ENCODE measurements around the gene MBP. TPM values are rescaled to one million over a fixed set of nuclear protein-coding genes. Genes with fewer than 3 reads are reported as not detected.

Gene MBP
- total and polyA plus RNA-seq, 3 experiments from 2014 or later = 59.5 to 196 (median 60.0) TPM

DNA sequence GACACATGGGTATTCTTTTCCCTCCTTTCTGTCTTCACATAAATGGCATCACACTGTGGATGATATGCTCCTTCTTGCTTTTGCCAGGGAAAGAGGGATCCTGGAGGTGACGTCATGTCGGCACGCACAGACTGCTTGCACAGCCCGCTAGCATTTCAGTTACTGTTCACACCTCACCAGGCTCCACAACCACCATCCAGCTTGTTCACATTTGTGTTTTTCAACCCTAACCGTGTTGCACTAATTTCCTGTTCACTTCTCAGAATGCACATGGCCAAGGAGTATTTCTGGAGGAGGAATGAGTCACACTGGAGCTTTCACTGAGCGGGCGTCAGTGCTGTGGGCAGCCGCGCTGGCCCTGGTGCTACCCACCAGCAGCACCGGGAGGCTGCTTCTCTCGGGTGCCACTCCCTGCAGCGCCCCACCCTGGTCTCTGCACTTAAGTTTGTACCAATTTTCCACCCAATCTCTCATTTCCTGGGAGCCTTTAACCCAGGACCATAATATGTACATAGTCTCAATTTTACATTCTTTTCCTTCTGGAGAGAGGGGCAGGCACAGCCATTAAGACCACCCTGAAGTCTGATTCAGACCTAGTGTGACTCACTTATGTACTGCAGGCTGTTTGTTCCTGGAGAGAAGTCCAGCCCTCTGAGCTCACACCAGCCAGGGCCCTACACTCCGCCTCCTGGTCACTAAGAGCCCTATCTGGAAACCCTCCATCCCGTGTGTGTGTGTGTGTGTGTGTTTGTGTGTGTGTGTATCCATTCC, 65.1 kb downstream of the MBP start:
- Mint-ChIP-seq H3K27me3 (peaks cover 0 to 2% of the 10 kb centered on the region in 2 donors), H3K36me3 (peaks cover 6 to 55% (median 19%) of the 10 kb centered on the region in 3 donors), H3K4me1 (peaks cover 99 to 100% (median 100%) of the 10 kb centered on the region in 3 donors), H3K27ac (peak overlapping the region; percentile 93 to 98 (median 97)), H3K9me3 (no peaks in the 10 kb centered on the region), H3K4me3 (peak overlapping the region; percentile 71 to 87 (median 79))
- DNase-seq = peak in 4 of 5 donors; percentile 53 to 80 (median 63)
- H3K4me3 ChIP-seq (ENCODE audit: low read length) = peak overlapping the region; percentile 27
- ChIA-PET POLR2A (interaction anchor here (0.6 to 3.3 kb wide), 8 partner anchors 13 to 418 kb away, joined by 3 to 22 read pairs (median 4); no protein-coding TSS in a partner anchor), CTCF (interaction anchor here (0.7 to 5.4 kb wide), 11 partner anchors 12 to 135 kb away, joined by 3 to 38 read pairs (median 4); no protein-coding TSS in a partner anchor)
- peaks cover 4% of the 10 kb centered on the region for H3K36me3 ChIP-seq (ENCODE audit: insufficient read depth, low read length)
- H3K27me3 ChIP-seq (ENCODE audit: insufficient read depth, low read length, poor library complexity, severe bottlenecking) = no peaks in the 10 kb centered on the region
- no peaks in the 10 kb centered on the region for H3K9me3 ChIP-seq (ENCODE audit: low read length)
- peak overlapping the region; percentile 62 for H3K27ac ChIP-seq (ENCODE audit: low read depth, low read length)
- peaks cover 100% of the 10 kb centered on the region for H3K4me1 ChIP-seq (ENCODE audit: insufficient read depth, low read length)

- peak overlapping the region in 6 of 7 donors; percentile 71 to 87 (median 79) for H3K4me3 Mint-ChIP-seq
- no peak overlapping the region for H3K27ac ChIP-seq (ENCODE audit: low read depth, low read length)
- peak overlapping the region; percentile 93 to 98 (median 97) for H3K27ac Mint-ChIP-seq
- H3K27me3 ChIP-seq (ENCODE audit: insufficient read depth, low read length, poor library complexity, severe bottlenecking) = no peaks in the 10 kb centered on the region
- ChIA-PET CTCF (interaction anchor here (1.2 to 5.4 kb wide), 8 partner anchors 11 to 67 kb away, joined by 3 to 38 read pairs (median 4); no protein-coding TSS in a partner anchor), POLR2A (interaction anchor here (0.6 to 3.3 kb wide), 6 partner anchors 10 to 252 kb away, joined by 3 to 22 read pairs (median 4); no protein-coding TSS in a partner anchor)
- no peaks in the 10 kb centered on the region for H3K9me3 ChIP-seq (ENCODE audit: low read length)
- peaks cover 0 to 2% of the 10 kb centered on the region in 2 donors for H3K27me3 Mint-ChIP-seq
- H3K36me3 ChIP-seq (ENCODE audit: insufficient read depth, low read length) = peaks cover 4% of the 10 kb centered on the region
- no peak for DNase-seq
- no peak overlapping the region for H3K4me3 ChIP-seq (ENCODE audit: low read length)
- peaks cover 6 to 51% (median 17%) of the 10 kb centered on the region in 3 donors for H3K36me3 Mint-ChIP-seq
- H3K9me3 Mint-ChIP-seq = no peaks in the 10 kb centered on the region
- peaks cover 99 to 100% (median 100%) of the 10 kb centered on the region in 3 donors for H3K4me1 Mint-ChIP-seq
- peaks cover 100% of the 10 kb centered on the region for H3K4me1 ChIP-seq (ENCODE audit: insufficient read depth, low read length)
Measured at GRCh38 chr18:77066689-77067088, 65.9 kb downstream of the MBP start.

- Histone ChIP-seq H3K4me3 (ENCODE audit: low read length) (no peak overlapping the region), H3K4me1 (ENCODE audit: insufficient read depth, low read length) (peaks cover 100% of the 10 kb centered on the region), H3K27ac (ENCODE audit: low read depth, low read length) (no peak overlapping the region), H3K9me3 (ENCODE audit: low read length) (no peaks in the 10 kb centered on the region), H3K27me3 (ENCODE audit: insufficient read depth, low read length, poor library complexity, severe bottlenecking) (no peaks in the 10 kb centered on the region), H3K36me3 (ENCODE audit: insufficient read depth, low read length) (peaks cover 4% of the 10 kb centered on the region)
- H3K27ac Mint-ChIP-seq = peak overlapping the region; percentile 71 to 97 (median 95)
- no peak for DNase-seq
- H3K4me1 Mint-ChIP-seq = peaks cover 99 to 100% (median 100%) of the 10 kb centered on the region in 3 donors
- POLR2A ChIA-PET = interaction anchor here (1.2 to 2.1 kb wide), 3 partner anchors 11 to 19 kb away, joined by 3 to 5 read pairs (median 3); no protein-coding TSS in a partner anchor
- peaks cover 0 to 2% of the 10 kb centered on the region in 2 donors for H3K27me3 Mint-ChIP-seq
- no peaks in the 10 kb centered on the region for H3K9me3 Mint-ChIP-seq
- H3K4me3 Mint-ChIP-seq = peak overlapping the region in 4 of 7 donors; percentile 71 to 87 (median 78)
- CTCF ChIA-PET = interaction anchor here (0.9 to 5.4 kb wide), 10 partner anchors 11 to 76 kb away, joined by 3 to 38 read pairs (median 4); no protein-coding TSS in a partner anchor
- H3K36me3 Mint-ChIP-seq = peaks cover 6 to 53% (median 17%) of the 10 kb centered on the region in 3 donors
Measured at GRCh38 chr18:77066101-77066500, 66.5 kb downstream of the MBP start.

GRCh38 chr18:77065221-77065981, 67.2 kb downstream of the MBP start:
- Mint-ChIP-seq H3K4me1 (peaks cover 99 to 100% (median 100%) of the 10 kb centered on the region in 3 donors), H3K9me3 (no peaks in the 10 kb centered on the region), H3K36me3 (peaks cover 6 to 50% (median 17%) of the 10 kb centered on the region in 3 donors), H3K27ac (peak overlapping the region; percentile 87 to 97 (median 95)), H3K4me3 (peak overlapping the region; percentile 66 to 81 (median 74)), H3K27me3 (peaks cover 0 to 2% of the 10 kb centered on the region in 2 donors)
- no peaks in the 10 kb centered on the region for H3K9me3 ChIP-seq (ENCODE audit: low read length)
- no peaks in the 10 kb centered on the region for H3K27me3 ChIP-seq (ENCODE audit: insufficient read depth, low read length, poor library complexity, severe bottlenecking)
- CTCF ChIA-PET = interaction anchor here (0.9 to 3.8 kb wide), 5 partner anchors 11 to 76 kb away, joined by 3 to 20 read pairs (median 5); no protein-coding TSS in a partner anchor
- H3K4me1 ChIP-seq (ENCODE audit: insufficient read depth, low read length) = peaks cover 100% of the 10 kb centered on the region
- peaks cover 4% of the 10 kb centered on the region for H3K36me3 ChIP-seq (ENCODE audit: insufficient read depth, low read length)
- peak overlapping the region; percentile 22 for H3K27ac ChIP-seq (ENCODE audit: low read depth, low read length)
- POLR2A ChIA-PET = interaction anchor here (1.2 to 1.3 kb wide), 2 partner anchors 10 to 11 kb away, joined by 3 read pairs; no protein-coding TSS in a partner anchor
- no peak overlapping the region for H3K4me3 ChIP-seq (ENCODE audit: low read length)
- peak in 3 of 5 donors; percentile 40 to 51 (median 44) for DNase-seq

DNA sequence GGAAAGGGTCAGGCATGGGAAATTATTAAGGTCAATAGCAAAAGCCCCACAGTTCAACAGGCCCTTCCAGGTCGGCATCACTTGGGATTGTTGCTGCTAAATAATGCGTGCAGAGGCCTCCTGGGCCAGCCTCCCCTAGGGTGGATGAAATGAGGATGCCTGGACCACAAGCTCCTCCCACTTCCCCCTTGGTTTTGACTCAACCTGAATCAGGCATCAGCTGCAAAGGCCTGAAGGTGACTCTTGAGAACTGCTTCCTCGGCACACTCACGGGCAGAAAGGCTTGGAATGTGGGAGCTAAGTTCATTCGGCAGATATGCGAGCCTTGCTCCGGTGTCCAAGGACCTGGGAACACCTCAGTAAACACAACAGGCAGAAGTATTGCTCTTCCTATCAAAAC, 69.3 kb downstream of the MBP start:
- peak; percentile 69 to 85 (median 70) for DNase-seq
- Mint-ChIP-seq H3K27ac (peak overlapping the region; percentile 93 to 99 (median 98)), H3K36me3 (peaks cover 6 to 53% (median 14%) of the 10 kb centered on the region in 3 donors), H3K9me3 (no peaks in the 10 kb centered on the region), H3K27me3 (peaks cover 0 to 2% of the 10 kb centered on the region in 2 donors), H3K4me3 (peak overlapping the region; percentile 21 to 86 (median 81)), H3K4me1 (peaks cover 92 to 96% (median 95%) of the 10 kb centered on the region in 3 donors)
- Histone ChIP-seq H3K27me3 (ENCODE audit: insufficient read depth, low read length, poor library complexity, severe bottlenecking) (no peaks in the 10 kb centered on the region), H3K4me1 (ENCODE audit: insufficient read depth, low read length) (peaks cover 97% of the 10 kb centered on the region), H3K4me3 (ENCODE audit: low read length) (peak overlapping the region; percentile 23), H3K9me3 (ENCODE audit: low read length) (no peaks in the 10 kb centered on the region), H3K36me3 (ENCODE audit: insufficient read depth, low read length) (peaks cover 4% of the 10 kb centered on the region), H3K27ac (ENCODE audit: low read depth, low read length) (peak overlapping the region; percentile 73)
- ChIA-PET CTCF (interaction anchor here (0.9 to 3.8 kb wide), 11 partner anchors 9 to 149 kb away, joined by 3 to 20 read pairs (median 4); partner anchors contain the start of gene MBP), POLR2A (interaction anchor here (0.7 to 3.6 kb wide), 9 partner anchors 8 to 68 kb away, joined by 3 to 30 read pairs (median 4); partner anchors contain the start of gene MBP)

- POLR2A ChIA-PET = interaction anchor here (0.7 to 3.6 kb wide), 9 partner anchors 8 to 144 kb away, joined by 3 to 30 read pairs (median 5); partner anchors contain the start of gene MBP
- Histone ChIP-seq H3K9me3 (ENCODE audit: low read length) (no peaks in the 10 kb centered on the region), H3K27ac (ENCODE audit: low read depth, low read length) (peak overlapping the region; percentile 73), H3K36me3 (ENCODE audit: insufficient read depth, low read length) (peaks cover 4% of the 10 kb centered on the region), H3K27me3 (ENCODE audit: insufficient read depth, low read length, poor library complexity, severe bottlenecking) (no peaks in the 10 kb centered on the region), H3K4me1 (ENCODE audit: insufficient read depth, low read length) (peaks cover 90% of the 10 kb centered on the region), H3K4me3 (ENCODE audit: low read length) (peak overlapping the region; percentile 23)
- peaks cover 0 to 2% of the 10 kb centered on the region in 2 donors for H3K27me3 Mint-ChIP-seq
- H3K4me3 Mint-ChIP-seq = peak overlapping the region; percentile 43 to 86 (median 81)
- peak; percentile 48 to 91 (median 86) for DNase-seq
- CTCF ChIA-PET = interaction anchor here (0.9 to 3.8 kb wide), 12 partner anchors 8 to 150 kb away, joined by 3 to 20 read pairs (median 5); partner anchors contain the start of gene MBP
- peak overlapping the region; percentile 93 to 99 (median 98) for H3K27ac Mint-ChIP-seq
- peaks cover 6 to 53% (median 14%) of the 10 kb centered on the region in 3 donors for H3K36me3 Mint-ChIP-seq
- no peaks in the 10 kb centered on the region for H3K9me3 Mint-ChIP-seq
- peaks cover 85 to 89% (median 89%) of the 10 kb centered on the region in 3 donors for H3K4me1 Mint-ChIP-seq
Measured at GRCh38 chr18:77062518-77063003, 70.0 kb downstream of the MBP start.

Measured in CD8-positive, alpha-beta memory T cell (primary cell).